ENCODE results near the gene LACTB.

Gene LACTB

GRCh38 chr15:63156755-63157117 lies 35.1 kb downstream of the LACTB start:
- no peaks in the 10 kb centered on the region for H3K4me1 ChIP-seq (ENCODE audit: insufficient read depth, poor library complexity, severe bottlenecking)
- TF ChIP-seq CTCF (IDR thresholded peaks at IDR 0.05; ENCODE audit: poor library complexity, severe bottlenecking): no peak
- DNase-seq (ENCODE audit: low spot score) (no peak), ATAC-seq (ENCODE audit: low read depth) (peak; percentile 6; the same call in 1 of the 3 replicates)
- H3K4me3 ChIP-seq (ENCODE audit: severe bottlenecking): peak overlapping the region; percentile 87
- H3K9me3 ChIP-seq (ENCODE audit: severe bottlenecking): no peaks in the 10 kb centered on the region
- H3K36me3 ChIP-seq (ENCODE audit: low read depth): peaks cover 36% of the 10 kb centered on the region
- no peaks in the 10 kb centered on the region for H3K27me3 ChIP-seq (ENCODE audit: insufficient read depth, poor library complexity, severe bottlenecking)
- peak overlapping the region; percentile 81 for H3K27ac ChIP-seq (ENCODE audit: poor library complexity, severe bottlenecking)

- TF ChIP-seq CTCF (IDR thresholded peaks at IDR 0.05; ENCODE audit: poor library complexity, severe bottlenecking): no peak
- Histone ChIP-seq H3K36me3 (ENCODE audit: low read depth) (peaks cover 36% of the 10 kb centered on the region), H3K27me3 (ENCODE audit: insufficient read depth, poor library complexity, severe bottlenecking) (no peaks in the 10 kb centered on the region), H3K9me3 (ENCODE audit: severe bottlenecking) (no peaks in the 10 kb centered on the region), H3K4me1 (ENCODE audit: insufficient read depth, poor library complexity, severe bottlenecking) (no peaks in the 10 kb centered on the region), H3K4me3 (ENCODE audit: severe bottlenecking) (peak within 1 kb of the TSS; percentile 87), H3K27ac (ENCODE audit: poor library complexity, severe bottlenecking) (peak within 1 kb of the TSS; percentile 81)
- ATAC-seq (ENCODE audit: low read depth): peak; percentile 97
- peak; percentile 98 for DNase-seq (ENCODE audit: low spot score)
These were observed 35.6 kb downstream of the LACTB start, which contains the start of gene RPS27L for GRCh38 chr15:63157118-63157843. TSS of gene RPS27L (minus strand) at chr15:63157477. CDS start at chr15:63157405, 72 bp downstream.

- Histone ChIP-seq H3K27ac (ENCODE audit: poor library complexity, severe bottlenecking) (peak overlapping the region; percentile 81), H3K4me3 (ENCODE audit: severe bottlenecking) (peak overlapping the region; percentile 87), H3K4me1 (ENCODE audit: insufficient read depth, poor library complexity, severe bottlenecking) (no peaks in the 10 kb centered on the region), H3K9me3 (ENCODE audit: severe bottlenecking) (no peaks in the 10 kb centered on the region), H3K27me3 (ENCODE audit: insufficient read depth, poor library complexity, severe bottlenecking) (no peaks in the 10 kb centered on the region), H3K36me3 (ENCODE audit: low read depth) (peaks cover 31% of the 10 kb centered on the region)
- DNase-seq (ENCODE audit: low spot score): no peak
- ATAC-seq (ENCODE audit: low read depth): peak; percentile 39
- peak; percentile 31 for TF ChIP-seq CTCF (IDR thresholded peaks at IDR 0.05; ENCODE audit: poor library complexity, severe bottlenecking)
These were observed 36.3 kb downstream of the LACTB start for GRCh38 chr15:63157891-63158431.

GRCh38 chr15:63160638-63161037 lies 39.0 kb downstream of the LACTB start:
- Histone ChIP-seq H3K9me3 (ENCODE audit: severe bottlenecking) (no peaks in the 10 kb centered on the region), H3K27ac (ENCODE audit: poor library complexity, severe bottlenecking) (no peak overlapping the region), H3K4me1 (ENCODE audit: insufficient read depth, poor library complexity, severe bottlenecking) (no peaks in the 10 kb centered on the region), H3K4me3 (ENCODE audit: severe bottlenecking) (no peak overlapping the region), H3K36me3 (ENCODE audit: low read depth) (peaks cover 5% of the 10 kb centered on the region; the same call in 1 of the 2 replicates), H3K27me3 (ENCODE audit: insufficient read depth, poor library complexity, severe bottlenecking) (no peaks in the 10 kb centered on the region)
- no peak for ATAC-seq (ENCODE audit: low read depth)
- no peak for TF ChIP-seq CTCF (IDR thresholded peaks at IDR 0.05; ENCODE audit: poor library complexity, severe bottlenecking)
- DNase-seq (ENCODE audit: low spot score): no peak

- DNase-seq (ENCODE audit: low spot score): no peak
- Histone ChIP-seq H3K27me3 (ENCODE audit: insufficient read depth, poor library complexity, severe bottlenecking) (no peaks in the 10 kb centered on the region), H3K27ac (ENCODE audit: poor library complexity, severe bottlenecking) (no peak overlapping the region), H3K9me3 (ENCODE audit: severe bottlenecking) (no peaks in the 10 kb centered on the region), H3K36me3 (ENCODE audit: low read depth) (no peaks in the 10 kb centered on the region), H3K4me3 (ENCODE audit: severe bottlenecking) (no peak overlapping the region), H3K4me1 (ENCODE audit: insufficient read depth, poor library complexity, severe bottlenecking) (no peaks in the 10 kb centered on the region)
- ATAC-seq (ENCODE audit: low read depth): no peak
- no peak for TF ChIP-seq CTCF (IDR thresholded peaks at IDR 0.05; ENCODE audit: poor library complexity, severe bottlenecking)
These were observed 41.6 kb downstream of the LACTB start for GRCh38 chr15:63163217-63163616.
